ENCODE results near the gene TMPRSS13. TPM values are rescaled to one million over a fixed set of nuclear protein-coding genes. Genes with fewer than 3 reads are reported as not detected.

TMPRSS13 gene
- total and polyA plus RNA-seq, 9 of the 15 experiments (the other 6 are each of a cell fraction or from before 2014, with no cell fraction given), result 0.11 to 0.29 (median 0.15) TPM

DNA sequence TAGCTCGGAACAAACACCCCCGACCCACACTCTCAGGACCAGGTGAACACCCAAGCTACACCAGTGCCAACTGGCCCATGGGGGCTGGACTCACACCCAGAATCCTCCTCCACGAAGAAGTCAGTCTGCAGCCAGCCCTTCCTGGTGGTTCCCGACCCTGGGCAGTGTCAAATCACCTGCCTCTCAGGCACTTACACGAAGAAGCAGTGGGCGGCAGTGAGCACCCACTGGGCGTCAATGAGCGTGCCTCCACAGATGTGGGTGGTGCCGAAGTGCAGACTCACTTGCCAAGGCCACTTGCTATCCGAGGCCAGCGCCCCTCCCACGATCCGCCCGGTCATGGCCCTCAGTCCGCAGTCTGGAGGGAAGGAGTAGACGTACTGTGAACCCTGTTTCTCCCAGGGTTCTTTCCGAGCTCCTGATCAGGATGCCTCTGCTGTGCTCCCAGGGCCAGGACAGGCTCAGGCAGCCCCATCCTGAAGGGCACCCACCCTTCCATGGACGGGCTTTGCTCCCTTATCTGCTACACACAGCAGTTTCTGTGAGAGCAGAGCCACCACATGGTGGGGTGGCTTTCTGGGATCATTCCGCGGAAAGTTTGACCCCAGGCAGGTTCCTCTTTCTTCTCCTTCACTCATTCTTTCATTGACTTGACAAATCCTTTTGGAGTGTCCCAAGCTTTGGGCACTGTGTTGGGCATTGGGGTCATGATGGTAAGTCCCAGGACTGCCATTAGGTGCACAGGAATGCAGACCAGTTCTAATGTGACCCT, 19.4 kb downstream of the TMPRSS13 start:
- peak; percentile 73 to 79 (median 78) for DNase-seq (ENCODE audit: extremely low read depth in 1 of 4, low spot score in 3 of 4)
- H3K4me2 ChIP-seq (ENCODE audit: insufficient read depth, low read length), result peak overlapping the region; percentile 91
- in situ Hi-C loops (cut with MboI), result no loop called here
- POLR2A ChIA-PET, result interaction anchor here (1.2 to 1.3 kb wide), 2 partner anchors 9 to 12 kb away, joined by 4 to 5 read pairs; no protein-coding TSS in a partner anchor
- BruUV-seq (replicated peaks), result no TSS peak
- H4K20me1 ChIP-seq (replicated peaks; ENCODE audit: control insufficient read depth, insufficient read depth, low read length), result 0 out of 2 replicates have a peak, but pooled peaks cover 6% of the 10 kb centered on the region
- H3K9ac ChIP-seq (ENCODE audit: insufficient read depth in 1 of 2, low read depth in 2 of 2, low read length in 2 of 2), result peak overlapping the region; percentile 6 to 80; a peak in 3 of 4 replicates
- H3K79me2 ChIP-seq (ENCODE audit: control insufficient read depth, insufficient read depth, low read length), result peaks cover 8% of the 10 kb centered on the region; the same call in 2 of the 3 replicates
- ATAC-seq, result peak; percentile 62
- 26% methylated on average over 17 of the region's 20 CpGs for WGBS (ENCODE audit: insufficient coverage, low coverage, missing lambda C conversion rate)
- no peaks in the 10 kb centered on the region for H3K36me3 ChIP-seq (ENCODE audit: control insufficient read depth, insufficient read depth, low read length)
- no peak overlapping the region for H3K4me3 ChIP-seq
- H3K4me1 ChIP-seq (replicated peaks in 1 of 2; ENCODE audit: control insufficient read depth in 2 of 2, insufficient read depth in 2 of 2, low read length in 2 of 2), result peaks cover 36 to 38% of the 10 kb centered on the region in 2 experiments; a peak in 4 of 5 replicates
- intact Hi-C loops (cut with micrococcal nuclease), result loop anchor here (5.0 kb wide), 3 partner anchors 38 to 143 kb away; no protein-coding TSS in a partner anchor
- H3K9me1 ChIP-seq (ENCODE audit: control insufficient read depth, insufficient read depth, low read length), result no peaks in the 10 kb centered on the region
- no peaks in the 10 kb centered on the region for H3K9me3 ChIP-seq (replicated peaks; ENCODE audit: control insufficient read depth, insufficient read depth, low read depth, low read length)
- peak overlapping the region; percentile 66 for H2AFZ ChIP-seq (ENCODE audit: low read depth, low read length)
- FAIRE-seq, result peak; percentile 80
- CTCF ChIA-PET (ENCODE audit: low intra/inter-chr PET ratio), result no interaction called here
- H3K27ac ChIP-seq (ENCODE audit: extremely low read depth, low read depth, low read length), result peak overlapping the region; percentile 41; the same call in 2 of the 3 replicates
- H3K27me3 ChIP-seq (ENCODE audit: control insufficient read depth in 2 of 2, insufficient read depth in 2 of 2, low read length in 2 of 2), result peaks cover 2 to 12% of the 10 kb centered on the region in 2 experiments; a peak in 3 of 5 replicates
- TF ChIP-seq JUND (IDR thresholded peaks at IDR 0.05; ENCODE audit: borderline replicate concordance, low read depth, low read length) (peak; percentile 42; the same call in 1 of the 2 replicates), JUND (tag; IDR thresholded peaks at IDR 0.05; ENCODE audit: borderline replicate concordance, low read depth, low read length) (no peak; the same call in 2 of the 3 replicates), SPI1 (IDR thresholded peaks at IDR 0.05; ENCODE audit: borderline replicate concordance, low read depth, low read length) (peak; percentile 60; the same call in 1 of the 2 replicates), ATF7 (IDR thresholded peaks at IDR 0.05) (peak; percentile 24; the same call in 1 of the 2 replicates), TARDBP (IDR thresholded peaks at IDR 0.05) (peak; percentile 24; the same call in 1 of the 2 replicates), GATAD2A (IDR thresholded peaks at IDR 0.05) (0 out of 2 replicates have a peak, but pooled peaks have one; percentile 27), SUPT5H (IDR thresholded peaks at IDR 0.05) (peak; percentile 29), SOX6 (IDR thresholded peaks at IDR 0.05) (peak; percentile 64; the same call in 1 of the 2 replicates), NRF1 (conservative IDR thresholded peaks at IDR 0.05 in 1 of 2, IDR thresholded peaks at IDR 0.05 in 1 of 2) (peak; percentile 16 to 37; a peak in 1 of 4 replicates), ZNF280A (IDR thresholded peaks at IDR 0.05; ENCODE audit: low read depth, partially characterized antibody) (no peak), ZSCAN29 (IDR thresholded peaks at IDR 0.05) (0 out of 2 replicates have a peak, but pooled peaks have one; percentile 61)
- TF ChIP-seq, protein P1, sequence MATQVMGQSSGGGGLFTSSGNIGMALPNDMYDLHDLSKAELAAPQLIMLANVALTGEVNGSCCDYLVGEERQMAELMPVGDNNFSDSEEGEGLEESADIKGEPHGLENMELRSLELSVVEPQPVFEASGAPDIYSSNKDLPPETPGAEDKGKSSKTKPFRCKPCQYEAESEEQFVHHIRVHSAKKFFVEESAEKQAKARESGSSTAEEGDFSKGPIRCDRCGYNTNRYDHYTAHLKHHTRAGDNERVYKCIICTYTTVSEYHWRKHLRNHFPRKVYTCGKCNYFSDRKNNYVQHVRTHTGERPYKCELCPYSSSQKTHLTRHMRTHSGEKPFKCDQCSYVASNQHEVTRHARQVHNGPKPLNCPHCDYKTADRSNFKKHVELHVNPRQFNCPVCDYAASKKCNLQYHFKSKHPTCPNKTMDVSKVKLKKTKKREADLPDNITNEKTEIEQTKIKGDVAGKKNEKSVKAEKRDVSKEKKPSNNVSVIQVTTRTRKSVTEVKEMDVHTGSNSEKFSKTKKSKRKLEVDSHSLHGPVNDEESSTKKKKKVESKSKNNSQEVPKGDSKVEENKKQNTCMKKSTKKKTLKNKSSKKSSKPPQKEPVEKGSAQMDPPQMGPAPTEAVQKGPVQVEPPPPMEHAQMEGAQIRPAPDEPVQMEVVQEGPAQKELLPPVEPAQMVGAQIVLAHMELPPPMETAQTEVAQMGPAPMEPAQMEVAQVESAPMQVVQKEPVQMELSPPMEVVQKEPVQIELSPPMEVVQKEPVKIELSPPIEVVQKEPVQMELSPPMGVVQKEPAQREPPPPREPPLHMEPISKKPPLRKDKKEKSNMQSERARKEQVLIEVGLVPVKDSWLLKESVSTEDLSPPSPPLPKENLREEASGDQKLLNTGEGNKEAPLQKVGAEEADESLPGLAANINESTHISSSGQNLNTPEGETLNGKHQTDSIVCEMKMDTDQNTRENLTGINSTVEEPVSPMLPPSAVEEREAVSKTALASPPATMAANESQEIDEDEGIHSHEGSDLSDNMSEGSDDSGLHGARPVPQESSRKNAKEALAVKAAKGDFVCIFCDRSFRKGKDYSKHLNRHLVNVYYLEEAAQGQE (IDR thresholded peaks at IDR 0.05; ENCODE audit: borderline replicate concordance), result peak; percentile 47; the same call in 1 of the 2 replicates
- TF ChIP-seq, protein P1 (CRISPR knock-in tag; IDR thresholded peaks at IDR 0.05; ENCODE audit: low read depth), result no peak

Measured in K562 (cell line).